T1000 (cell line): ENCODE measurements around the gene SORCS1.

Experiments
- DNase-seq: peaks from one replicate; lab custom pipeline; 2025; ENCODE audit warnings: mixed read lengths; lab: John Stamatoyannopoulos, UW

The SORCS1 gene

GRCh38 chr10:106661133-106661766 lies 503.3 kb downstream of the SORCS1 start:
- no peak for DNase-seq

- no peak for DNase-seq
These were observed 504.0 kb downstream of the SORCS1 start for GRCh38 chr10:106660550-106660949.

GRCh38 chr10:106655636-106656035 lies 508.9 kb downstream of the SORCS1 start:
- no peak for DNase-seq

- no peak for DNase-seq
These were observed 509.3 kb downstream of the SORCS1 start for GRCh38 chr10:106655165-106655564.

GRCh38 chr10:106652279-106652678 lies 512.2 kb downstream of the SORCS1 start:
- DNase-seq = no peak

GRCh38 chr10:106648534-106649481 lies 515.7 kb downstream of the SORCS1 start:
- no peak for DNase-seq

GRCh38 chr10:106643473-106643872 lies 521.0 kb downstream of the SORCS1 start:
- no peak for DNase-seq

- no peak for DNase-seq
These were observed 526.6 kb downstream of the SORCS1 start for GRCh38 chr10:106637873-106638272.

- no peak for DNase-seq
These were observed 527.6 kb downstream of the SORCS1 start for GRCh38 chr10:106636766-106637491.

- no peak for DNase-seq
These were observed 528.6 kb downstream of the SORCS1 start for GRCh38 chr10:106635947-106636346.

- DNase-seq = no peak
These were observed 533.3 kb downstream of the SORCS1 start for GRCh38 chr10:106631016-106631702.

GRCh38 chr10:106626371-106626770 lies 538.1 kb downstream of the SORCS1 start:
- no peak for DNase-seq

GRCh38 chr10:106625751-106626150 lies 538.8 kb downstream of the SORCS1 start:
- no peak for DNase-seq

- DNase-seq = no peak
These were observed 545.2 kb downstream of the SORCS1 start for GRCh38 chr10:106619346-106619745.

GRCh38 chr10:106618646-106619045 lies 545.9 kb downstream of the SORCS1 start:
- DNase-seq = no peak

- DNase-seq = peak; percentile 36
These were observed 549.4 kb downstream of the SORCS1 start for GRCh38 chr10:106615081-106615480.

- no peak for DNase-seq
These were observed 550.2 kb downstream of the SORCS1 start for GRCh38 chr10:106614293-106614692.

GRCh38 chr10:106612381-106612780 lies 552.1 kb downstream of the SORCS1 start:
- no peak for DNase-seq

- no peak for DNase-seq
These were observed 554.8 kb downstream of the SORCS1 start for GRCh38 chr10:106609470-106610266.

- DNase-seq = no peak
These were observed 556.4 kb downstream of the SORCS1 start for GRCh38 chr10:106608066-106608465.

GRCh38 chr10:106595281-106595680 lies 569.2 kb downstream of the SORCS1 start:
- DNase-seq = no peak
